A549 (cell line): ENCODE measurements around the gene GFER. TPM values are rescaled to one million over a fixed set of nuclear protein-coding genes. Genes with fewer than 3 reads are reported as not detected.
A peak's percentile ranks its signal among the peaks of the same experiment; 100 is the strongest.

ENCODE experiments used
- ATAC-seq, 2 experiments: fragments of 200-7000 bp in 1 of 2; fragments of >200 bp in 1 of 2; cut with Nextera tagmentation in 1 of 2; cut with Tn5 transposase in 1 of 2; 3 replicates each; pipeline versions ENCODE4 v1.8.0 to v1.9.1; 2018 to 2020; ENCODE audit warnings: mild to moderate bottlenecking in 1 of 2, moderate library complexity in 1 of 2
- CTCF ChIA-PET: fragments of 300-600 bp; sonication (Branson Sonifier 250); formaldehyde crosslinking; extraction: SDS; loops from one replicate; lab custom pipeline; 2021; ENCODE audit warnings: antibody characterized with exemption, inconsistent platforms; lab: Yijun Ruan, JAX
- POLR2A ChIA-PET: fragments of 350-600 bp; formaldehyde crosslinking; extraction: SDS; loops from one replicate; lab custom pipeline; 2021; ENCODE audit warnings: antibody characterized with exemption, inconsistent platforms; lab: Yijun Ruan, JAX
- DNase-seq, 2 experiments: peaks; one replicate each; pipeline versions ENCODE4 v3.0.0 to v3.0.0-alpha.2; 2011 to 2016; ENCODE audit warnings: low read depth in 1 of 2, low spot score in 1 of 2
- FAIRE-seq: peaks from 2 replicates; lab custom pipeline; 2011; peaks lifted over from hg19 to GRCh38; lab: Jason Lieb, UNC
- H3K27ac ChIP-seq, 2 experiments: fragments of >200 bp; sonication (Bioruptor Twin); formaldehyde crosslinking; 3 replicates each; pipeline ENCODE4 v1.5.1; 2016 to 2017
- H3K4me1 ChIP-seq: fragments of >200 bp; sonication (Bioruptor Twin); formaldehyde crosslinking; 3 replicates; pipeline ENCODE4 v1.6.1; 2016
- H3K4me2 ChIP-seq: fragments of >200 bp; sonication (Bioruptor Twin); formaldehyde crosslinking; 3 replicates; pipeline ENCODE4 v1.6.1; 2016
- H3K4me3 ChIP-seq: fragments of >200 bp; sonication (Bioruptor Twin); formaldehyde crosslinking; 3 replicates; pipeline ENCODE4 v1.5.1; 2016
- H3K9me3 ChIP-seq: fragments of >200 bp; sonication (Bioruptor Twin); formaldehyde crosslinking; 3 replicates; pipeline ENCODE4 v1.6.1; 2016
- CEBPB ChIP-seq, 2 experiments: fragments of >200 bp in 1 of 2; sonication (Bioruptor Twin) in 1 of 2; formaldehyde crosslinking in 1 of 2; IDR thresholded peaks; 2 replicates each; pipeline ENCODE4 v1.6.1; 2012 to 2016
- CHD4 ChIP-seq: fragments of 200-600 bp; sonication (generic); IDR thresholded peaks from 2 replicates; pipeline ENCODE4 v1.6.1; 2016; ENCODE audit warnings: antibody characterized with exemption, mild to moderate bottlenecking, borderline replicate concordance
- CTCF ChIP-seq: fragments of >200 bp; sonication (Bioruptor Twin); formaldehyde crosslinking; IDR thresholded peaks from 3 replicates; pipeline ENCODE4 v1.5.1; 2016
- EHF ChIP-seq: fragments of 250-450 bp; sonication (Bioruptor Pico); IDR thresholded peaks from 2 replicates; pipeline ENCODE4 v1.5.0; 2020; ENCODE audit warnings: mild to moderate bottlenecking
- EP300 ChIP-seq, 2 experiments: fragments of >200 bp; sonication (Bioruptor Twin); formaldehyde crosslinking; IDR thresholded peaks; 2 replicates in 1 of 2; 3 replicates in 1 of 2; pipeline ENCODE4 v1.6.1; 2016 to 2017
- ESRRA ChIP-seq: fragments of 150-350 bp; IDR thresholded peaks from 2 replicates; pipeline ENCODE4 v1.6.1; 2014; ENCODE audit warnings: mild to moderate bottlenecking, low read length, borderline replicate concordance
- GATA3 ChIP-seq: IDR thresholded peaks from 2 replicates; pipeline ENCODE4 v1.6.1; 2012; ENCODE audit warnings: borderline replicate concordance
- HES2 ChIP-seq: fragments of >200 bp; sonication (Bioruptor Twin); formaldehyde crosslinking; IDR thresholded peaks from 2 replicates; pipeline ENCODE4 v1.6.1; 2016
- HEYL ChIP-seq: fragments of 250-450 bp; sonication (Bioruptor Pico); IDR thresholded peaks from 2 replicates; pipeline ENCODE4 v1.8.0; 2021; ENCODE audit warnings: mild to moderate bottlenecking, moderate library complexity
- HOXA7 ChIP-seq: fragments of 250-450 bp; sonication (Bioruptor Pico); IDR thresholded peaks from 2 replicates; pipeline ENCODE4 v1.5.0; 2020; ENCODE audit warnings: mild to moderate bottlenecking, moderate library complexity
- HOXB13 ChIP-seq: fragments of 250-450 bp; sonication (Bioruptor Pico); IDR thresholded peaks from 2 replicates; pipeline ENCODE4 v1.5.0; 2020; ENCODE audit warnings: low read depth, mild to moderate bottlenecking, moderate library complexity
- HOXB5 ChIP-seq: fragments of 250-450 bp; sonication (Bioruptor Pico); IDR thresholded peaks from 2 replicates; pipeline ENCODE4 v1.5.0; 2020; ENCODE audit warnings: mild to moderate bottlenecking, moderate library complexity
- JUN ChIP-seq, 2 experiments: fragments of >200 bp; sonication (Bioruptor Twin); formaldehyde crosslinking; IDR thresholded peaks; 2 replicates in 1 of 2; 3 replicates in 1 of 2; pipeline ENCODE4 v1.6.1; 2016 to 2017
- MAZ ChIP-seq: fragments of 150-350 bp; IDR thresholded peaks from 2 replicates; pipeline ENCODE4 v1.6.1; 2014; ENCODE audit warnings: antibody characterized with exemption, low read depth, low read length, borderline replicate concordance
- MYC ChIP-seq: IDR thresholded peaks from 2 replicates; pipeline ENCODE4 v1.6.1; 2012; ENCODE audit warnings: mild to moderate bottlenecking, inconsistent platforms, low read length, improper control_type of control experiment, borderline replicate concordance
- NFE2L2 ChIP-seq: fragments of 150-350 bp; conservative IDR thresholded peaks from 2 replicates; pipeline ENCODE4 v1.6.1; 2014; ENCODE audit warnings: low read length
- RARB ChIP-seq: fragments of 250-450 bp; sonication (Bioruptor Pico); IDR thresholded peaks from 2 replicates; pipeline ENCODE4 v1.8.0; 2021; ENCODE audit warnings: mild to moderate bottlenecking, moderate library complexity
- RCOR1 ChIP-seq: fragments of 150-350 bp; IDR thresholded peaks from 2 replicates; pipeline ENCODE4 v1.6.1; 2014; ENCODE audit warnings: antibody characterized with exemption, low read length, low read depth
- RNF2 ChIP-seq: fragments of 200-600 bp; sonication (generic); IDR thresholded peaks from 2 replicates; pipeline ENCODE4 v1.6.1; 2016; ENCODE audit warnings: low read depth, mild to moderate bottlenecking, antibody characterized with exemption, moderate library complexity, borderline replicate concordance
- TFCP2L1 ChIP-seq: fragments of 250-450 bp; sonication (Bioruptor Pico); IDR thresholded peaks from 2 replicates; pipeline ENCODE4 v1.5.0; 2021; ENCODE audit warnings: mild to moderate bottlenecking
- TP53 ChIP-seq: fragments of 250-450 bp; sonication (Bioruptor Pico); IDR thresholded peaks from 2 replicates; pipeline ENCODE4 v1.5.0; 2021; ENCODE audit warnings: mild to moderate bottlenecking, moderate library complexity
- USF2 ChIP-seq: fragments of 450-650 bp; IDR thresholded peaks from 2 replicates; pipeline ENCODE4 v1.6.1; 2014; ENCODE audit warnings: antibody characterized with exemption
- ZC3H11A ChIP-seq: fragments of 450-650 bp; IDR thresholded peaks from 2 replicates; pipeline ENCODE4 v1.6.1; 2014; ENCODE audit warnings: antibody characterized with exemption, mild to moderate bottlenecking
- ZFP36 ChIP-seq: fragments of 450-650 bp; IDR thresholded peaks from 2 replicates; pipeline ENCODE4 v1.6.1; 2014; ENCODE audit warnings: borderline replicate concordance; ENCODE audit not compliant: partially characterized antibody
- ZNF302 ChIP-seq: fragments of 250-450 bp; sonication (Bioruptor Pico); IDR thresholded peaks from 2 replicates; pipeline ENCODE4 v1.9.0; 2021; ENCODE audit warnings: inconsistent platforms, mild to moderate bottlenecking, moderate library complexity
- WGBS: methylation state at CpG from one replicate; pipeline ENCODE4 v1.1.6; 2017; ENCODE audit errors: missing lambda C conversion rate; 5-methylcytosine and 5-hydroxymethylcytosine counted together
- polyA plus RNA-seq, 4 experiments: library from polyadenylated mRNA; depleted of rRNA in 3 of 4; stranded (reverse); fragments of >200 nt; fragmentation: RNase III in 1 of 4; extraction: RNeasy Plus Mini Kit Qiagen cat#74134 plus additional on column Dnase treatment in 1 of 4; gene quantifications; 2 replicates in 3 of 4; 3 replicates in 1 of 4; pipeline ENCODE4 v1.2.3, GENCODE V29; 2011 to 2017
- TF ChIP-seq, protein P1 (sequence below): IDR thresholded peaks from 2 replicates; pipeline ENCODE4 v1.6.1; 2012; ENCODE audit warnings: low read depth, borderline replicate concordance

GFER gene
- polyA plus RNA-seq, 2 of the 4 experiments (the other 2 are of a cell fraction) = 12.9 to 33.9 TPM

- TF ChIP-seq GATA3 (peak; percentile 37; the same call in 1 of the 2 replicates), HEYL (CRISPR knock-in tag) (no peak), ESRRA (no peak), RCOR1 (no peak), TFCP2L1 (CRISPR knock-in tag) (0 out of 2 replicates have a peak, but pooled peaks have one; percentile 68), JUN (IDR thresholded peaks at IDR 0.05) (peak; percentile 69 to 79; a peak in 4 of 5 replicates), MYC (peak; percentile 28; the same call in 1 of the 2 replicates), HOXB5 (peak; percentile 71), ZC3H11A (no peak), CEBPB (IDR thresholded peaks at IDR 0.05) (peak; percentile 86 to 94), MAZ (no peak), USF2 (0 out of 2 replicates have a peak, but pooled peaks have one; percentile 18), CHD4 (no peak), HOXA7 (CRISPR knock-in tag) (no peak), HES2 (peak; percentile 73), RARB (CRISPR knock-in tag) (no peak)
- TF ChIP-seq, protein P1, sequence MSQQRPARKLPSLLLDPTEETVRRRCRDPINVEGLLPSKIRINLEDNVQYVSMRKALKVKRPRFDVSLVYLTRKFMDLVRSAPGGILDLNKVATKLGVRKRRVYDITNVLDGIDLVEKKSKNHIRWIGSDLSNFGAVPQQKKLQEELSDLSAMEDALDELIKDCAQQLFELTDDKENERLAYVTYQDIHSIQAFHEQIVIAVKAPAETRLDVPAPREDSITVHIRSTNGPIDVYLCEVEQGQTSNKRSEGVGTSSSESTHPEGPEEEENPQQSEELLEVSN = 0 out of 2 replicates have a peak, but pooled peaks have one; percentile 17
- TF ChIP-seq, all 56 proteins: peak for 11
Measured at GRCh38 chr16:2015117-2015946, 31.3 kb downstream of the GFER start (continued).

DNA sequence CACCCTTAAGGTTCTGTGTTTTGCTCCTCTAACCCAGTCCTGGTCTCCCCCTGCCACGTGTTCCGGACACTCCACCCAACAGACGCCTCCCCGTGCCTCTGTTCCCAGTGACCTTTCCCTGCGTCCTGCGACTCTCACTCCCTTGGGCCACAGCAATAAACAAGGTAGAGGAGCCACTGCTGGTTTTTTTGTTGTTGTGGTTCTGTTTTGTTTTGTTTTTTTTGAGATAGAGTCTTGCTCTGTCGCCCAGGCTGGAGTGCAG is 31.9 kb downstream of the GFER start:
- POLR2A ChIA-PET = interaction anchor here (1.1 to 2.3 kb wide), 2 partner anchors 51 to 140 kb away, joined by 4 to 9 read pairs; partner anchors contain the start of genes RPS2 and TRAF7
- no peak for FAIRE-seq

GRCh38 chr16:2016407-2016922 is 32.5 kb downstream of the GFER start:
- peak; percentile 32 to 64; a peak in 1 of 4 replicates for TF ChIP-seq CEBPB (IDR thresholded peaks at IDR 0.05)
- no peak for TF ChIP-seq EHF
- peak; percentile 42 for TF ChIP-seq CTCF
- TF ChIP-seq EP300 (IDR thresholded peaks at IDR 0.05) = no peak
- TF ChIP-seq TP53 = no peak
- ChIA-PET POLR2A (interaction anchor here (2.3 kb wide), 1 partner anchor 139 kb away, joined by 9 read pairs; the partner anchor contains the start of gene TRAF7), CTCF (interaction anchor here (0.6 to 2.3 kb wide), 17 partner anchors 9 to 217 kb away, joined by 3 to 15 read pairs (median 4); partner anchors contain the start of genes NHERF2, NTHL1 and TSC2)
- H3K9me3 ChIP-seq = no peaks in the 10 kb centered on the region
- 69% methylated on average over 9 of the region's 13 CpGs for WGBS
- peak overlapping the region; percentile 74 for H3K4me2 ChIP-seq
- H3K27ac ChIP-seq = peak overlapping the region; percentile 93 to 94
- ATAC-seq (peak; percentile 3; a peak in 2 of 6 replicates), DNase-seq (no peak), FAIRE-seq (no peak)
- no peak overlapping the region for H3K4me3 ChIP-seq
- H3K4me1 ChIP-seq = peaks cover 28% of the 10 kb centered on the region

More for the DNA sequence above, 31.9 kb downstream of the GFER start:
- Histone ChIP-seq H3K9me3 (no peaks in the 10 kb centered on the region), H3K27ac (peak overlapping the region; percentile 93 to 94), H3K4me2 (peak overlapping the region; percentile 74), H3K4me3 (0 out of 3 replicates have a peak overlapping the region, but pooled peaks have one; percentile 8), H3K4me1 (peaks cover 29% of the 10 kb centered on the region)
- DNase-seq = no peak
- no peak; a peak in 2 of 6 replicates for ATAC-seq
- no peak for TF ChIP-seq RNF2
- TF ChIP-seq ZNF302 (CRISPR knock-in tag) = peak; percentile 58; the same call in 1 of the 2 replicates
- peak; percentile 86 for TF ChIP-seq EHF
- no peak for TF ChIP-seq NFE2L2
- TF ChIP-seq HOXA7 (CRISPR knock-in tag) = 0 out of 2 replicates have a peak, but pooled peaks have one; percentile 36
- 0 out of 2 replicates have a peak, but pooled peaks have one; percentile 47 for TF ChIP-seq HOXB13 (CRISPR knock-in tag)
- TF ChIP-seq ZFP36 = no peak
- TF ChIP-seq, all 56 proteins: peak for 4
- CTCF ChIA-PET = interaction anchor here (0.6 to 2.3 kb wide), 12 partner anchors 9 to 218 kb away, joined by 3 to 15 read pairs (median 6); partner anchors contain the start of gene NHERF2
- 54% methylated on average over 7 of the region's 7 CpGs for WGBS
